Activated naive CD4-positive, alpha-beta T cell treated with anti-CD3 and anti-CD28 coated beads for 36 hours (primary cell): Measurements from ENCODE around the gene SLC52A1. TPM values are rescaled to one million over a fixed set of nuclear protein-coding genes. Genes with fewer than 3 reads are reported as not detected.

Experiments
- CTCF ChIA-PET: fragments of 350-600 bp; sonication (Branson Sonifier 250); formaldehyde crosslinking; loops from one replicate; lab custom pipeline; 2021; ENCODE audit warnings: antibody characterized with exemption; lab: Charles Lee
- DNase-seq: peaks from one replicate; pipeline ENCODE4 v3.0.0-alpha.2; 2020
- H3K27ac Mint-ChIP-seq: one replicate; pipeline ENCODE4 v1.8.0; 2021; ENCODE audit warnings: mild to moderate bottlenecking, mixed read lengths
- H3K27me3 Mint-ChIP-seq: one replicate; pipeline ENCODE4 v1.8.0; 2021; ENCODE audit warnings: low read depth, mixed read lengths
- H3K36me3 Mint-ChIP-seq: one replicate; pipeline ENCODE4 v1.8.0; 2021; ENCODE audit warnings: low read depth, mixed read lengths
- H3K4me1 Mint-ChIP-seq: one replicate; pipeline ENCODE4 v1.8.0; 2021; ENCODE audit warnings: low read depth, mixed read lengths
- H3K4me3 Mint-ChIP-seq: one replicate; pipeline ENCODE4 v1.8.0; 2021; ENCODE audit warnings: mild to moderate bottlenecking, moderate library complexity, mixed read lengths
- H3K9me3 Mint-ChIP-seq: one replicate; pipeline ENCODE4 v1.8.0; 2021; ENCODE audit warnings: mixed read lengths
- intact Hi-C: fragments of 100-400 bp; cut with micrococcal nuclease; formaldehyde crosslinking; loops from one replicate; pipeline ENCODE4 v1.15.1; 2023
- total RNA-seq, 2 experiments: library from RNA; stranded (reverse); gene quantifications; one replicate each; pipeline ENCODE4 v1.2.3, GENCODE V29; 2021

The SLC52A1 gene
- total RNA-seq, 2 experiments from 2014 or later, result 0.12 to 0.19 TPM

DNA sequence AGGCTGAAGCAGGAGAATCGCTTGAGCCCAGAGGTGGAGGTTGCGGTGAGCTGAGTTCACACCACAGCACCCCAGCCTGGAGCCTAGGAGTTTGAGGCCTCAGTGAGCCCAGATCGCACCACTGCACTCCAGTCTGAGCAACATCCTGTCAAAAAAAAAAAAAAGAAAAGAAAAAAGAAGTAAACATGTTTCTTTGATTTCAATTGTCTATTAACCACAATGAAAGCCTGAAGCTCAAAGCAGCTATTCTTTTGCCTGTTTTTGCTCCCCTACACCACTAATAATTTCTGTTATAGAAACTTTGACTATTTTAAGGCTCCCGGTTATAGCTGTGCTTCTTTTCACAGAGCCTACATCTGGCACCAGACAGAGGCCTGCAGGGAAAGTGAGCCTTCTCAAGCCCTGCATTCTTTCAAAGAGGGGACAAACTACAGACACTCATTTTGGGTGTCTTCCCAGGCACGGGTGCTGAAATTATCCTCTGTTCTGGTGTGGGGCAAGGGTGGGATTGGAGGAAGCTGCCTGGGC is 14.2 kb upstream of the SLC52A1 start:
- H3K36me3 Mint-ChIP-seq, result no peaks in the 10 kb centered on the region
- peaks cover 43% of the 10 kb centered on the region for H3K4me1 Mint-ChIP-seq
- H3K27ac Mint-ChIP-seq, result peak overlapping the region; percentile 2
- intact Hi-C loops, result no loop called here
- H3K9me3 Mint-ChIP-seq, result no peaks in the 10 kb centered on the region
- peak; percentile 74 for DNase-seq
- no peaks in the 10 kb centered on the region for H3K27me3 Mint-ChIP-seq
- no peak overlapping the region for H3K4me3 Mint-ChIP-seq
- CTCF ChIA-PET, result interaction anchor here (0.6 to 1.7 kb wide), 6 partner anchors 17 to 253 kb away, joined by 3 to 5 read pairs (median 4); partner anchors contain the start of gene PSMB6

DNA sequence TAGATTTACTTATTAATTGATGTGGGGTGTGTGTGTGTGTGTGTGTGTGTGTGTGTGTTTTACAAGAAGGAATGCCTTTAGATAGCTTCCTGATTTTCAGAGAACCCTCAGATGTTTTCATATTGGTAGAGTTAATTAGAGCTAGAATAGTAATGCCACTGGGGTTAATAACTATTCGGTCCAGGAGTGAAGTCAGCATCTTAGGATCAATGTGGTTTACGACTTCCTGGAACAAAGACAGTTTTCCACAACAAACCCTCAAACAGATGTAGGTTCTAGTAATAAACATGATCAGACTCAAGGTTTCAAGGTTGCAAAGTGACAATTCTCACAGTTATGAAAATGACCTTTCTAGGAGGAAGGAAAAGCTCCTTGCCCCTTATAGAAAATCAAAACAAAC is 12.2 kb upstream of the SLC52A1 start:
- H3K27me3 Mint-ChIP-seq, result no peaks in the 10 kb centered on the region
- H3K9me3 Mint-ChIP-seq, result no peaks in the 10 kb centered on the region
- H3K27ac Mint-ChIP-seq, result peak overlapping the region; percentile 50
- intact Hi-C loops, result no loop called here
- peaks cover 51% of the 10 kb centered on the region for H3K4me1 Mint-ChIP-seq
- no peak overlapping the region for H3K4me3 Mint-ChIP-seq
- H3K36me3 Mint-ChIP-seq, result no peaks in the 10 kb centered on the region
- CTCF ChIA-PET, result interaction anchor here (0.6 to 1.2 kb wide), 4 partner anchors 9 to 19 kb away, joined by 3 to 5 read pairs (median 4); no protein-coding TSS in a partner anchor
- DNase-seq, result no peak

DNA sequence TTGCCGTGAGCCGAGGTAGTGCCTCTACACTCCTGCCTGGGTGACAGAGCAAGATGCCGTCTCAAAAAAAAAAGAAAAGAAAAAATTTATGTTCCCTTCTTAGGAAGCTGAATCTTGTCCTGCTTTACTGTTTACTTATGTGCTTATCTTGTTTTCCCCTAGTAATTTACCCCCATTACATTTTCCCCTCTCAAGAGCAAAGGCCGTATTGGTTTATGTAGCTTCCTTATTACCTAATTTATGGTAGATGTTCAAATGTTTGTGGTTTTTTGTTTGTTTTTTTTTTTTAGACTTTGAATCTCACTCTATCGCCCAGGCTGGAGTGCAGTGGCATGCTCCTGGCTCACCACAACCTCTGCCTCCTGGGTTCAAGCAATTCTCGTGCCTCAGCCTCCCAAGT is 10.3 kb upstream of the SLC52A1 start:
- H3K9me3 Mint-ChIP-seq, result no peaks in the 10 kb centered on the region
- CTCF ChIA-PET, result interaction anchor here (0.6 to 3.3 kb wide), 5 partner anchors 9 to 87 kb away, joined by 3 to 14 read pairs (median 3); no protein-coding TSS in a partner anchor
- H3K4me3 Mint-ChIP-seq, result no peak overlapping the region
- intact Hi-C loops, result no loop called here
- no peak for DNase-seq
- no peaks in the 10 kb centered on the region for H3K27me3 Mint-ChIP-seq
- H3K4me1 Mint-ChIP-seq, result peaks cover 57% of the 10 kb centered on the region
- H3K36me3 Mint-ChIP-seq, result no peaks in the 10 kb centered on the region
- H3K27ac Mint-ChIP-seq, result no peak overlapping the region

DNA sequence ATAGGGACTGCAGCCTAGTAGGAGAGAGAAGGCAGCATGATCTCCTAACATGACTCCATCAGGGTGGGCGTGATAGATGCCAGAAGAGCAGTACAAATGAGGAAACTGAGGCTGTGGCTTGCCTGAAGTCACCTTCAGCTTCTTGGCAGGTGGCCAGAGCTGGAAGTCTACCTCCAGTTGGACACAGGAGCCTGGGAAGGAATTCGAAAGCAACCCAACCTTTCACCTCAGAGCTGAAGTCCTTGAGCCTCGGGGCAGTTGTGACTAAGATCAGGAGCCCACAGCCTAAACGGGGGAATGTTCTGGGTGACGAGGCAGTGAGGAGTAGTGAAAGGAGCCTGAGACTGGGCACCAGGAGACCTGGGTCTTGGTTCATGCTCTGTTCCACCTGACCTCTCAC is 9.4 kb upstream of the SLC52A1 start:
- CTCF ChIA-PET, result interaction anchor here (0.5 to 3.3 kb wide), 2 partner anchors 17 to 18 kb away, joined by 4 to 14 read pairs; no protein-coding TSS in a partner anchor

DNA sequence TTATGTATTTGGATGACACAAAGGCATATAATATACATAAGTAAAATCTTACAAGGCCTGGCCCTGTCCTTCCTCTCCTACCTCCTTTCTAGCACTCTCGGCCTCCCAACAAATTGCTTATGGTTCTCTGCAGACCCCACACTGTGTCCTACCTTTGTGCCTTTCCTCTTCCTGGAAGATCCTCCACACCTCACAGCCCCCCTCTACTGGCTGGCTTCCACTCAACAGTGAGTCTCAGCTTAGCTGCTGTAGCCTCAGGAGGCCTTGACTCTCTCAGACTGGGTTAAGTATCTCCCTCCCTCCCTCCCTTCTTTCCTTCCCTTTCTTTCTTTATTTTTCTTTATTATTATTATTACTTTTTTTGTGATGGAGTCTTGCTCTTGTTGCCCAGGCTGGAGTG is 8.3 kb upstream of the SLC52A1 start:
- H3K4me1 Mint-ChIP-seq, result peaks cover 44% of the 10 kb centered on the region
- DNase-seq, result no peak
- H3K4me3 Mint-ChIP-seq, result no peak overlapping the region
- CTCF ChIA-PET, result no interaction called here
- no peaks in the 10 kb centered on the region for H3K9me3 Mint-ChIP-seq
- intact Hi-C loops, result no loop called here
- H3K27me3 Mint-ChIP-seq, result no peaks in the 10 kb centered on the region
- no peak overlapping the region for H3K27ac Mint-ChIP-seq
- no peaks in the 10 kb centered on the region for H3K36me3 Mint-ChIP-seq

More for the DNA sequence above, 9.4 kb upstream of the SLC52A1 start:
- Mint-ChIP-seq H3K4me1 (peaks cover 54% of the 10 kb centered on the region), H3K27me3 (no peaks in the 10 kb centered on the region), H3K36me3 (no peaks in the 10 kb centered on the region), H3K9me3 (no peaks in the 10 kb centered on the region), H3K4me3 (no peak overlapping the region), H3K27ac (no peak overlapping the region)
- intact Hi-C loops, result no loop called here
- DNase-seq, result no peak

DNA sequence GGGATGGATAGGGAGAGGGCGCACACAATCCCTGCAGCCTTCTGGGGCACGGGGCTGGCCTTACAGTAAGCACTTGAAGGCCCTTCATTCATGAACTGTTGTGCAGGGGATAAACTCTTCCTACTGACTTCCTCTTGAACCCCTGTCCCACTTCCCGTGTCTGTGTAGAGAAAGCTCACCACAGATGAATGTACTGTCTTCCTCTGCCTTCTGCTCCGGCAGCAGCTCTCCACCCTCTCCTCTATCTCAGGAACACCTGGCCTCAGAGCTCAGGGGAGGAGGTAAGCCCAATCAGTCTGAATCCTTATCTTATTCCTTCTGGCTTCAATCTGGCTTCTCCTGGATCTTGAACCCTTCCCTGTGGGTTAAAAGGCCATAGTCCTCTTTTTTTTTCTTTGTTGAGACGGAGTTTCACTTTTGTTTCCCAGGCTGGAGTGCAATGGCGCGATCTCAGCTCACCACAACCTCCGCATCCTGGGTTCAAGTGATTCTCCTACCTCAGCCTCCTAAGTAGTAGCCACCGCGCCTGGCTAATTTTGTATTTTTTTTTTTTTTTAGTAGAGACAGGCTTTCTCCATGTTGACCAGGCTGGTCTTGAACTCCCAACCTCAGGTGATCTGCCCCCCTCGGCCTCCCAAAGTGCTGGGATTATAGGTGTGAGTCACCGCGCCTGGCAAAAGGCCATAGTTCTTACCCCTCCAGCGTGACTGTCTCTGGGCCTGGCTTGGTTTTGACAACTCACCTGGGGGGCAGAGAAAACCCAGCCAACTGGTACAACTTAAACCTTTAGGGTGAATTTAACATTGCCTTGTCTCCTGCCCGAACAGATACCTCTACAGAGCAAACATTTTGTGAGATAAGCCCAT is 7.2 kb upstream of the SLC52A1 start:
- Mint-ChIP-seq H3K36me3 (no peaks in the 10 kb centered on the region), H3K4me3 (peak overlapping the region; percentile 77), H3K4me1 (peaks cover 34% of the 10 kb centered on the region), H3K27ac (peak overlapping the region; percentile 86), H3K27me3 (no peaks in the 10 kb centered on the region), H3K9me3 (no peaks in the 10 kb centered on the region)
- intact Hi-C loops, result loop anchor here (1.0 kb wide), 1 partner anchor 11 kb away; no protein-coding TSS in a partner anchor
- CTCF ChIA-PET, result interaction anchor here (0.7 to 1.1 kb wide), 3 partner anchors 11 to 19 kb away, joined by 3 to 6 read pairs (median 4); no protein-coding TSS in a partner anchor
- peak; percentile 49 for DNase-seq

DNA sequence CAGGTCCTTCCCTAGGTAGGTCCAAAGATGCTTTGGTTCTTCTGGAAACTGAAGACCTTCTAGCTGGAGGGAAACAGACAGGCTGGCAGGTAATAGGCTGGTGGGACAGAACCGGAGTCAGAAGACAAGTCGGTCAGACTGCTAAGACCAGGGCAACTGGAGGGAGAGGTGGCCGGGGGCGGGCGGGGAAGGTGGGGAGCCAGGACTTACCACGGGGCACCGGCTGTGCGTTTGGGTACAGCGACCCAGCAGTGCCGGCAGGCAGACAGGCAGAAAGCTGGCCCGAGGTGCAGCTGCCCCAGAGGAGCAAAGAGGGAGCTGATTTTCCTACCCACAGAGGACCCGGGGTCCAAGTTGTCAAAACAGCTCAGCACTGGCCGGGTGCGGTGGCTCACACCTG is 575 bp downstream of the SLC52A1 start:
- Mint-ChIP-seq H3K27ac (no peak overlapping the region), H3K4me3 (no peak overlapping the region), H3K4me1 (peaks cover 14% of the 10 kb centered on the region), H3K36me3 (no peaks in the 10 kb centered on the region), H3K27me3 (peaks cover 2% of the 10 kb centered on the region), H3K9me3 (no peaks in the 10 kb centered on the region)
- CTCF ChIA-PET, result interaction anchor here (0.6 to 3.1 kb wide), 2 partner anchors 27 to 33 kb away, joined by 4 to 17 read pairs; no protein-coding TSS in a partner anchor
- DNase-seq, result no peak
- intact Hi-C loops, result no loop called here

DNA sequence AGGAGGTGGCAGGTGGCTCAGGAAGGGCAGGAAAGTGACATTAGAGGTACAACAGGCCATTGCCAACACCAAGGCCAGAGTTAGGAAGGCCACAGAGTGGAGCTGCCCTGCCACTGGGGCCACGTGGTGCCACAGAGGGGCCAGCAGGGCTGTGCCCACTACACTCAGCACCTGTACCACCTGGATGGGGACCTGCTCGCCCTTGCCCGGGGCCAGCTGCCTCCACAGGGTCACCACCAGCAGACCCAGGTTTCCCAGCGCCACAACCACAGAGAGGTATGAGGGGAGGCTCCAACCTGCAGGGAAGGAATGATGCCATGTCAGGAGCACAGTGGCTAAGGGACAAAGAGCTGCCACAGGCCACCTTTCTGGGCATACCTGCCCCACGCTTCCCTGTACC is 1.2 kb downstream of the SLC52A1 start:
- Mint-ChIP-seq H3K4me3 (no peak overlapping the region), H3K36me3 (no peaks in the 10 kb centered on the region), H3K9me3 (no peaks in the 10 kb centered on the region), H3K27me3 (peaks cover 2% of the 10 kb centered on the region), H3K4me1 (peaks cover 14% of the 10 kb centered on the region), H3K27ac (no peak overlapping the region)
- intact Hi-C loops, result no loop called here
- CTCF ChIA-PET, result interaction anchor here (0.6 to 3.1 kb wide), 2 partner anchors 28 to 34 kb away, joined by 4 to 17 read pairs; no protein-coding TSS in a partner anchor
- no peak for DNase-seq

DNA sequence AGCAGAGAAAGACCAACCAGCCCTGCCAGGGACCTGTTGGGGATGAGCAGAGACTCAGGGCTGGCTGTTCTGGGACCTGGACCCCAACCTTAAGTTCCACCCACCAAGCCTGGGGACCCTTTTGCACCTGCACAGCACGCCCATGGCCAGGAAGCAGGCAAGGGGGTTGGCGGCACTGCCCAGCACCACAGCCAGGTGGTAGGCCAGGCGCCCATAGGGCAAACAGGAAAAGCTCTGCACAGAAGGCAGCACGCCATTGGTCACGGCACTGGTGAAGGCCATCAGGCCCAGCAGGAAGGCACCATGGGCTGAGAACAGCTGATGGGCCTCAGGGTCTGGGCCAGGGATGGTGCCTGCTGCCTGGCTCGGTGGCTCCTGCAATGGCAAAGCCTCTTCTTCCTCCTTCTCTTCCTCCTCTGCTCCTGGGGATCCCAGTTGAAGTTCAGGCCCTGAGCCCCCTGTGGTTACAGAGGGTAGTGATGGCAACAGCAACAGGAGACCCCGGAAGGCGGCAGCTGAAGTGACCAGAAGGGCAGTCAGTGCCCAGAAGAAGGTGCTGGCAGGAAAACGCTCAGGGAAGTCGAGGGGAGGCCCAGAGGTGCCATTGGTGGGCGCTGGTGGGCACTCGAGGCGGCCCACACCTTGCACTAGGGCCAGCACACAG is 1.7 kb downstream of the SLC52A1 start:
- H3K4me3 Mint-ChIP-seq, result no peak overlapping the region
- H3K27ac Mint-ChIP-seq, result no peak overlapping the region
- no peaks in the 10 kb centered on the region for H3K9me3 Mint-ChIP-seq
- H3K4me1 Mint-ChIP-seq, result peaks cover 14% of the 10 kb centered on the region
- intact Hi-C loops, result no loop called here
- H3K36me3 Mint-ChIP-seq, result no peaks in the 10 kb centered on the region
- DNase-seq, result no peak
- H3K27me3 Mint-ChIP-seq, result peaks cover 2% of the 10 kb centered on the region
- CTCF ChIA-PET, result interaction anchor here (5.6 kb wide), 1 partner anchor 29 kb away, joined by 58 read pairs; no protein-coding TSS in a partner anchor

DNA sequence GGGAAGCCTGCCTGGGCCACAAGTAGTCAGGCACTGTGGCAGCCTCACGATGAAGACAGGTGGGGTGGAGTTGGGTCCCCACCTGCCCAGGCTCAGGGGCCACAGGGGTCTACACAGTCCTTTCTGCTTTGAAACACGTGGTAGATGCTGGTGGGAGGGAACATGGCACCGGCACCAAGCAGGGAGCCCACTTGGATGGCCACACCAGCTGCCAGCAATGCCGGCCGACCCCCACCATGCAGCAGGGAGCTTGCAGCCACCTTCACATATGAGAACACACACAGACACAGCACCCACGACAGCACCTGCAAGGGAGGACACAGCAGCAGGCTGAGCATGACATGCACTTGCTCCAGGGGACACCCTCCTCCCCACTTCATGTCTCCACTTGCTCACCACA is 2.4 kb downstream of the SLC52A1 start:
- H3K4me1 Mint-ChIP-seq, result peaks cover 14% of the 10 kb centered on the region
- H3K36me3 Mint-ChIP-seq, result no peaks in the 10 kb centered on the region
- no peaks in the 10 kb centered on the region for H3K9me3 Mint-ChIP-seq
- CTCF ChIA-PET, result interaction anchor here (2.0 to 5.6 kb wide), 2 partner anchors 9 to 30 kb away, joined by 6 to 58 read pairs; no protein-coding TSS in a partner anchor
- no peak for DNase-seq
- H3K27me3 Mint-ChIP-seq, result peaks cover 2% of the 10 kb centered on the region
- intact Hi-C loops, result no loop called here
- H3K4me3 Mint-ChIP-seq, result no peak overlapping the region
- H3K27ac Mint-ChIP-seq, result no peak overlapping the region

DNA sequence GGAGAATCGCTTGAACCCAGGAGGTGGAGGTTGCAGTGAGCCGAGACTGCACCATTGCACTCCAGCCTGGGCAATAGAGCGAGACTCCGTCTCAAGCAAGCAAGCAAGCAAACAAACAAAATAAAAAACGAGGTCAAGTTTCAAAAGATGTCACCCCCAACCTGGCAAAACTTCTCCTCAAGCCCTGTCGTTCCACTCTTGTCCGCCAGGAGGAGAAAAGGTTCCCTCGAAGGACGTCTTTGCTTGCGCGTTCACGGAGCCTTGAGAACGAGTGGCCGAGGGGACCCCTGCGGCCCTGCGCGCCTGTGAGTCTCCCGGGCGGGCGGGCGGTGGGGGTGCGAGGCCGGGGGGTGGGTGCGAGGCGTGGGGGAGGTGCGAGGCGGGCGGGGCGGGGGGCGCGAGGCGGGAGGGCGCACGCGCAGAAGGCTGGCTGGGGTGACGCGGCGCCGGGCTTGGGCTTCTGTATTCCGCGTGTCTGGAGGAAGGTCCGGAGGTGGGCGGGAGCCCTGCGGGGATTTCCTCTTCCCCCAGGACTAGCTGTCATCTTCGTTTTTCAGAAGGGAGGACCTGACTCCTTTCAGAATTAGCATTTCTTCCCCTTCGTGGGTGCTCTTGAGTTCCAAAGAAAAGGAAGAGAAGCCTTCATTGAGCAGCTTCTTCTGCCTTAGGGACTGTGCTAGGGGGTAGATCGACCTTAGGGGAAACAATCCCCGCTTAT is 3.7 kb downstream of the SLC52A1 start:
- Mint-ChIP-seq H3K4me3 (peak overlapping the region; percentile 75), H3K27me3 (peaks cover 2% of the 10 kb centered on the region), H3K9me3 (no peaks in the 10 kb centered on the region), H3K36me3 (no peaks in the 10 kb centered on the region), H3K4me1 (peaks cover 14% of the 10 kb centered on the region), H3K27ac (peak overlapping the region; percentile 84)
- CTCF ChIA-PET, result interaction anchor here (0.6 to 5.6 kb wide), 9 partner anchors 8 to 76 kb away, joined by 3 to 58 read pairs (median 4); no protein-coding TSS in a partner anchor
- DNase-seq, result peak; percentile 91
- intact Hi-C loops, result loop anchor here (1.0 kb wide), 4 partner anchors 11 to 43 kb away; partner anchors contain the start of genes INCA1 and KIF1C
